K562 (cell line): ENCODE data around the gene TREH. TPM values are rescaled to one million over a fixed set of nuclear protein-coding genes. Genes with fewer than 3 reads are reported as not detected.
A peak's percentile ranks its signal among the peaks of the same experiment; 100 is the strongest.

Experiments used
- ATAC-seq: fragments of 200-7000 bp; cut with Tn5 transposase; 3 replicates; pipeline ENCODE4 v1.9.1; 2020; ENCODE audit warnings: moderate library complexity
- BruUV-seq: library from RNA; stranded (reverse); fragments of 400-500 nt; replicated peaks from 2 replicates; lab custom pipeline; 2021; lab: Mats Ljungman, UMichigan
- CTCF ChIA-PET: fragments of 300-600 bp; formaldehyde crosslinking; extraction: SDS; loops from one replicate; lab custom pipeline; 2021; ENCODE audit warnings: low intra/inter-chr PET ratio; lab: Yijun Ruan, JAX
- POLR2A ChIA-PET: fragments of 300-600, 350-650 bp; sonication (Branson Sonifier 250); formaldehyde crosslinking; extraction: SDS; loops from one replicate; lab custom pipeline; 2021; ENCODE audit warnings: antibody characterized with exemption, inconsistent platforms; lab: Yijun Ruan, JAX
- DNase-seq, 4 experiments: peaks; one replicate each; pipeline versions ENCODE4 v3.0.0 to v3.0.0-alpha.2; 2011 to 2018; ENCODE audit warnings: low spot score in 3 of 4, mixed read lengths in 3 of 4; ENCODE audit errors: extremely low read depth in 1 of 4
- FAIRE-seq: peaks from 2 replicates; lab custom pipeline; 2011; peaks lifted over from hg19 to GRCh38; lab: Jason Lieb, UNC
- H2AFZ ChIP-seq: 2 replicates; pipeline ENCODE4 v1.6.0; 2011; ENCODE audit warnings: low read depth, low read length, control low read depth, inconsistent platforms
- H3K27ac ChIP-seq: fragments of 200-600 bp; 3 replicates; pipeline ENCODE4 v1.8.0; 2011; ENCODE audit warnings: low read depth, mild to moderate bottlenecking, control low read depth, inconsistent platforms, low read length, moderate library complexity, mixed read lengths; ENCODE audit errors: extremely low read depth
- H3K27me3 ChIP-seq, 2 experiments: fragments of 300-600 bp in 1 of 2; 2 replicates in 1 of 2; 3 replicates in 1 of 2; pipeline versions ENCODE4 v1.6.0 to v1.8.0; 2011; ENCODE audit warnings: inconsistent platforms in 2 of 2, low read length in 2 of 2, mild to moderate bottlenecking in 1 of 2, mixed read lengths in 1 of 2, moderate library complexity in 1 of 2; ENCODE audit not compliant: control insufficient read depth in 2 of 2, insufficient read depth in 2 of 2
- H3K36me3 ChIP-seq: fragments of 300-600 bp; 3 replicates; pipeline ENCODE4 v1.8.0; 2011; ENCODE audit warnings: mild to moderate bottlenecking, low read length, inconsistent platforms; ENCODE audit not compliant: control insufficient read depth, insufficient read depth
- H3K4me1 ChIP-seq, 2 experiments: fragments of 200-600 bp in 1 of 2; replicated peaks in 1 of 2; 2 replicates in 1 of 2; 3 replicates in 1 of 2; pipeline versions ENCODE4 v1.5.1 to v1.8.0; 2011; ENCODE audit warnings: inconsistent platforms in 2 of 2, low read length in 2 of 2, mild to moderate bottlenecking in 1 of 2, mixed read lengths in 1 of 2, moderate library complexity in 1 of 2; ENCODE audit not compliant: control insufficient read depth in 2 of 2, insufficient read depth in 2 of 2
- H3K4me2 ChIP-seq: 2 replicates; pipeline ENCODE4 v1.6.1; 2011; ENCODE audit warnings: low read length, control low read depth, inconsistent platforms, mixed read lengths; ENCODE audit not compliant: insufficient read depth
- H3K4me3 ChIP-seq: fragments of 200-600 bp; sonication (generic), shearing (Covaris generic); 2 replicates; pipeline ENCODE4 v1.5.1; 2016; ENCODE audit warnings: control low read depth, inconsistent platforms
- H3K79me2 ChIP-seq: fragments of 200-600 bp; 3 replicates; pipeline ENCODE4 v1.8.0; 2011; ENCODE audit warnings: low read length, inconsistent platforms; ENCODE audit not compliant: control insufficient read depth, insufficient read depth
- H3K9ac ChIP-seq, 2 experiments: 2 replicates each; pipeline versions ENCODE4 v1.6.0 to v1.6.1; 2011; ENCODE audit warnings: low read depth in 2 of 2, low read length in 2 of 2, control low read depth in 1 of 2, inconsistent platforms in 1 of 2, mild to moderate bottlenecking in 1 of 2, mixed read lengths in 1 of 2; ENCODE audit not compliant: insufficient read depth in 1 of 2
- H3K9me1 ChIP-seq: one replicate; pipeline ENCODE4 v1.6.0; 2011; ENCODE audit warnings: inconsistent platforms, mild to moderate bottlenecking, low read length, moderate library complexity; ENCODE audit not compliant: control insufficient read depth, insufficient read depth
- H3K9me3 ChIP-seq: replicated peaks from 2 replicates; pipeline ENCODE4 v1.5.1; 2011; ENCODE audit warnings: low read depth, low read length, inconsistent platforms; ENCODE audit not compliant: control insufficient read depth, insufficient read depth
- H4K20me1 ChIP-seq: replicated peaks from 2 replicates; pipeline ENCODE4 v1.6.1; 2011; ENCODE audit warnings: low read length, inconsistent platforms, mixed read lengths; ENCODE audit not compliant: control insufficient read depth, insufficient read depth
- ARID2 ChIP-seq: fragments of 450-650 bp; IDR thresholded peaks from 2 replicates; pipeline ENCODE4 v1.6.1; 2017; ENCODE audit warnings: antibody characterized with exemption, mild to moderate bottlenecking
- CEBPB ChIP-seq: fragments of 450-650 bp; IDR thresholded peaks from 2 replicates; pipeline ENCODE4 v1.6.1; 2016; ENCODE audit warnings: missing genetic modification characterization, missing compliant biosample characterization
- GABPB1 ChIP-seq: sonication (generic); formaldehyde crosslinking; IDR thresholded peaks from 2 replicates; pipeline ENCODE4 v1.8.0; 2022; ENCODE audit warnings: mild to moderate bottlenecking, missing genetic modification reagents
- HNRNPK ChIP-seq: fragments of 200-400 bp; formaldehyde crosslinking; IDR thresholded peaks from one replicate; pipeline ENCODE4 v1.6.1; 2018; ENCODE audit warnings: mild to moderate bottlenecking, low read depth, low read length; ENCODE audit not compliant: poor library complexity, severe bottlenecking
- MCM5 ChIP-seq: fragments of 450-650 bp; IDR thresholded peaks from 2 replicates; pipeline ENCODE4 v1.6.1; 2016; ENCODE audit warnings: low read depth
- RFX5 ChIP-seq: IDR thresholded peaks from 2 replicates; pipeline ENCODE4 v1.6.1; 2011; ENCODE audit warnings: low read depth, mild to moderate bottlenecking, improper control_type of control experiment, low read length
- ZFX ChIP-seq: sonication (generic); formaldehyde crosslinking; IDR thresholded peaks from 2 replicates; pipeline ENCODE4 v1.8.0; 2022; ENCODE audit warnings: mild to moderate bottlenecking, missing genetic modification reagents, moderate library complexity
- WGBS: fragments of 100-300 bp; shearing (Covaris generic); methylation state at CpG from one replicate; pipeline ENCODE4 v1.1.6; 2016; ENCODE audit warnings: low coverage, mixed read lengths; ENCODE audit not compliant: insufficient coverage; ENCODE audit errors: missing lambda C conversion rate; 5-methylcytosine and 5-hydroxymethylcytosine counted together
- in situ Hi-C: fragments of 300-500 bp; cut with MboI; formaldehyde crosslinking; loops from 4 replicates; pipeline ENCODE4 v1.15.0; 2018; ENCODE audit warnings: inconsistent platforms, mixed read lengths
- intact Hi-C: fragments of 100-400 bp; cut with micrococcal nuclease; formaldehyde crosslinking; loops from 2 replicates; pipeline ENCODE4 v1.14.2; 2022
- polyA plus RNA-seq, 8 experiments: library from polyadenylated mRNA; depleted of rRNA in 4 of 8; stranded (reverse) in 5 of 8; unstranded in 3 of 8; fragments of >200 nt; fragmentation: Nextera tagmentation in 2 of 8; fragmentation: Illumina TruSeq in 1 of 8; extraction: Ambion mirVana in 2 of 8; extraction: Trizol in 1 of 8; gene quantifications; 2 replicates each; pipeline versions ENCODE4 v1.2.1 to v1.2.3, GENCODE V29; 2011 to 2014; ENCODE audit warnings: inconsistent platforms in 1 of 8, missing spikeins in 1 of 8
- total RNA-seq, 7 experiments: library from RNA; depleted of rRNA in 6 of 7; stranded (reverse); fragments of >200 nt in 6 of 7; fragmentation: Illumina TruSeq in 2 of 7; extraction: Trizol in 2 of 7; gene quantifications; 2 replicates each; pipeline versions ENCODE4 v1.2.1 to v1.2.3, GENCODE V29; 2011 to 2021; ENCODE audit warnings: low replicate concordance in 1 of 7

Gene TREH
- total and polyA plus RNA-seq, 9 of the 15 experiments (the other 6 are each of a cell fraction or from before 2014, with no cell fraction given) = 0.09 to 0.20 (median 0.11) TPM; not detected in 6

DNA sequence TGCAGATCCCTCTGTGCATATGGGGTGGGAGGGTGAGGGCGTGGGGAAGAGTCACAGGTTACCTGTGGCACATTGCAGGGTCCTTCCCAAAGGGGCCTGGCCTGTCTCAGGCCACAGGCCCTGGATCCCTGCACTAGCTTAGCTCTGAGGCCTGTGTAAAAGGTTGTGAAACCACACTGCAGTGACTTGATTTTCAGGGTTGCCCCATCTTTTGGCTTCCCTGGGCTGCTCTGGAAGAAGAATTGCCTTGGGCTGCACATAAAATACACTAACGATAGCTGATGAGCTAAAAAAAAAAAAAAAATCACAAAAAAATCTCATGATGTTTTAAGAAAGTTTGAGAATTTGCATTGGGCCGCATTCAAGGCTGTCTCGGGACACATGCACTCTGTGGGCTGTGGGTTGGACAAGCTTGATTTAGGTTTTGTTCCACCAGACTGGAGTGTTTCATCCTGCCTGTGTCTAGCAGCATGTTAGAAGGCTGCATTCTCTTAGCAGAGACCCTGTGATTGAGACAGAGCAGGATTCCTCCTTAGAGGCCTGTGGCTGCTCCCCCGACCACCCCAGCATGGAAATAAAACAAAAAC is 35.9 kb upstream of the TREH start:
- in situ Hi-C loops = no loop called here
- ATAC-seq (peak; percentile 56), DNase-seq (peak in 2 of 4 experiments; percentile 28 to 37), FAIRE-seq (no peak)
- peak overlapping the region; percentile 18 to 38; a peak in 3 of 4 replicates for H3K9ac ChIP-seq
- no peak overlapping the region for H3K4me3 ChIP-seq
- TF ChIP-seq ARID2 = no peak
- no peak for TF ChIP-seq GABPB1 (CRISPR knock-in tag)
- no peak for TF ChIP-seq MCM5
- peak; percentile 47; the same call in 1 of the 2 replicates for TF ChIP-seq ZFX (CRISPR knock-in tag)
- no peak for TF ChIP-seq HNRNPK
- peak; percentile 50; the same call in 1 of the 2 replicates for TF ChIP-seq CEBPB (tag)
- TF ChIP-seq RFX5 = no peak
- H3K4me1 ChIP-seq = peaks cover 24 to 26% of the 10 kb centered on the region in 2 experiments
- no TSS peak for BruUV-seq
- H3K36me3 ChIP-seq = no peaks in the 10 kb centered on the region
- no peaks in the 10 kb centered on the region for H3K9me3 ChIP-seq
- H2AFZ ChIP-seq = peak overlapping the region; percentile 34; the same call in 1 of the 2 replicates
- H3K79me2 ChIP-seq = no peaks in the 10 kb centered on the region
- no peaks in the 10 kb centered on the region for H4K20me1 ChIP-seq
- no peaks in the 10 kb centered on the region for H3K9me1 ChIP-seq
- peak overlapping the region; percentile 42 for H3K4me2 ChIP-seq
- ChIA-PET CTCF (interaction anchor here (0.6 kb wide), 1 partner anchor 185 kb away, joined by 3 read pairs; no protein-coding TSS in a partner anchor), POLR2A (interaction anchor here (0.6 to 1.7 kb wide), 6 partner anchors 13 to 74 kb away, joined by 3 to 7 read pairs (median 4); no protein-coding TSS in a partner anchor)
- H3K27me3 ChIP-seq = no peaks in the 10 kb centered on the region
- peak overlapping the region; percentile 79 for H3K27ac ChIP-seq
- WGBS = 40% methylated on average over 5 of the region's 5 CpGs
- intact Hi-C loops = no loop called here
